ENCODE measurements around the gene SLC18A2. TPM values are rescaled to one million over a fixed set of nuclear protein-coding genes. Genes with fewer than 3 reads are reported as not detected.

Gene SLC18A2
- total and polyA plus RNA-seq, 2 experiments from 2014 or later = 0.42 to 1.0 TPM

DNA sequence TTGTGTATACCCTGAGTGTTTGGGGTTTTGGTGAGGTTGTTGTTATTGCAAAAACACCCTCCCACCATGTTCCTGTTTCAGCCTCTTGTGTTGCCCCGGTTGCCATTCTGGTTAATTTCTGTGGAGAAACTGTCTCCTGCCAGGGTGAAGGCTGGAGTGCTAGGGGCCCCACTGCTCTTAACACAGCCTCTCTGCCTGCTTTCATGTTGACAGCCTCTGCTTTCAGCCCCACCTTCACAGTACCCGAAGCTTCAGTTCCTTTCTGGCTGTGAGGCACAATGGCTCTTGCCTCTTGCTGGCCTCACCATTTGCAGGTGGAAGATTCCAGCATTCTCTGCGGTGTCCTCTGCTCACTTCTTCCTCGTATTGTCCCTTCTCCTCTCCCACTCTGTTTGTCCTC, 19.2 kb downstream of the SLC18A2 start:
- Histone ChIP-seq H3K27me3 (no peaks in the 10 kb centered on the region), H3K36me3 (no peaks in the 10 kb centered on the region), H3K9me3 (ENCODE audit: low read depth) (no peaks in the 10 kb centered on the region), H3K27ac (no peak overlapping the region), H3K4me1 (ENCODE audit: low read depth) (peaks cover 20% of the 10 kb centered on the region), H3K4me3 (no peak overlapping the region)
- TF ChIP-seq, protein P1, sequence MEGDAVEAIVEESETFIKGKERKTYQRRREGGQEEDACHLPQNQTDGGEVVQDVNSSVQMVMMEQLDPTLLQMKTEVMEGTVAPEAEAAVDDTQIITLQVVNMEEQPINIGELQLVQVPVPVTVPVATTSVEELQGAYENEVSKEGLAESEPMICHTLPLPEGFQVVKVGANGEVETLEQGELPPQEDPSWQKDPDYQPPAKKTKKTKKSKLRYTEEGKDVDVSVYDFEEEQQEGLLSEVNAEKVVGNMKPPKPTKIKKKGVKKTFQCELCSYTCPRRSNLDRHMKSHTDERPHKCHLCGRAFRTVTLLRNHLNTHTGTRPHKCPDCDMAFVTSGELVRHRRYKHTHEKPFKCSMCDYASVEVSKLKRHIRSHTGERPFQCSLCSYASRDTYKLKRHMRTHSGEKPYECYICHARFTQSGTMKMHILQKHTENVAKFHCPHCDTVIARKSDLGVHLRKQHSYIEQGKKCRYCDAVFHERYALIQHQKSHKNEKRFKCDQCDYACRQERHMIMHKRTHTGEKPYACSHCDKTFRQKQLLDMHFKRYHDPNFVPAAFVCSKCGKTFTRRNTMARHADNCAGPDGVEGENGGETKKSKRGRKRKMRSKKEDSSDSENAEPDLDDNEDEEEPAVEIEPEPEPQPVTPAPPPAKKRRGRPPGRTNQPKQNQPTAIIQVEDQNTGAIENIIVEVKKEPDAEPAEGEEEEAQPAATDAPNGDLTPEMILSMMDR (IDR thresholded peaks at IDR 0.05; ENCODE audit: low read depth, low read length) = no peak
- DNase-seq (ENCODE audit: low read depth in 1 of 2, low spot score in 1 of 2) = peak in 1 of 2 donors; percentile 77

DNA sequence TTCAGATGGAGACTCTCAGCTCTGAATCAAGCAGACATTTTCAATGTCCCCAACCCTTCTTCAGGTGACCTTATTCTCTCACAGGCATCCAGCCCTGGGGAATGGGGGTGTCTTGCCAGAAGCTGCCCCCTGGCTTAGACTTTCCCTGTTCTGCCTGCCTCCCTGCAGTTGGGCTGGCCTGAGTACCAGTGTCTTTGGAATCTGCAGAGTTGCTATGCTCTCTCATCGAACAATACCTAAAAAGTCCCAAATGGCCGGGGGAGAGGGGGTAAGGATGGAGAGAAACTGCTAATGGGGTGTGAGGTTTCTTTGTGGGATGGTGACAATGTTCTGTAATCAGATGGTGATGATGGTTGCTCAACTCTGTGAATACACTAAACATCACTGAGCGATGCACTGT, 20.6 kb downstream of the SLC18A2 start:
- no peak overlapping the region for H3K4me3 ChIP-seq
- TF ChIP-seq, protein P1 (IDR thresholded peaks at IDR 0.05; ENCODE audit: low read depth, low read length) = no peak
- no peak overlapping the region for H3K27ac ChIP-seq
- DNase-seq (ENCODE audit: low read depth in 1 of 2, low spot score in 1 of 2) = no peak
- peaks cover 20% of the 10 kb centered on the region for H3K4me1 ChIP-seq (ENCODE audit: low read depth)
- no peaks in the 10 kb centered on the region for H3K9me3 ChIP-seq (ENCODE audit: low read depth)
- H3K36me3 ChIP-seq = no peaks in the 10 kb centered on the region
- no peaks in the 10 kb centered on the region for H3K27me3 ChIP-seq

DNA sequence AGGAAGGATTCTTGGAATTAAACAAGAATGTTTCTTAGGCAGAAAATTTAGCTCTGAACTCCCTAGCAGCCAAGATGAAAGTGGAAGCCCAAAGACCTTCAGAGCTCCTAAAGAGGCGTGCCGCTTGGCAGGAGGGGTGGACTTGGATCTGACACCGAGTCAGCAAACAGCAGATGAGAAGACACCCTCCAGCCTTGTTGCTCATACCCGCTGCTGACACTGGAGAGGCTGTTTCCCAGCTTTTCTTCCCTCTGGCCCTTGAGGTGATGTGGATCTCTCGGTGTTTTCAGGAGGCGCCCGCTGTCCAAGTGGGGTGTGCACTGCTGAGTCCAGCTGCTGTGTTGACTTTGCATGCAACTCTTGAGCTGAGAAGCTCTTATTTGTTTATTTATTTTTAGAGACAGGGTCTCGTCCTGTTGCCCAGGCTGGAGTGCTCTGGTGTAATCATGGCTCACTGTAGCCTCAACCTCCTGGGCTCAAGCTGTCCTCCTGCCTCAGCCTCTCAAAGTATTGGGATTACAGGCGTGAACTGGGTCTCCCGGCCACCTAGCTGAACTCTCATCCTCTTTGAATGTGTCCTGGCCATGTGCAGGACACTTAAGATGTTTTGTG, 21.5 kb downstream of the SLC18A2 start:
- Histone ChIP-seq H3K27ac (no peak overlapping the region), H3K9me3 (ENCODE audit: low read depth) (no peaks in the 10 kb centered on the region), H3K27me3 (no peaks in the 10 kb centered on the region), H3K4me1 (ENCODE audit: low read depth) (peaks cover 20% of the 10 kb centered on the region), H3K36me3 (no peaks in the 10 kb centered on the region), H3K4me3 (no peak overlapping the region)
- DNase-seq (ENCODE audit: low read depth in 1 of 2, low spot score in 1 of 2) = no peak
- TF ChIP-seq, protein P1 (IDR thresholded peaks at IDR 0.05; ENCODE audit: low read depth, low read length) = no peak

DNA sequence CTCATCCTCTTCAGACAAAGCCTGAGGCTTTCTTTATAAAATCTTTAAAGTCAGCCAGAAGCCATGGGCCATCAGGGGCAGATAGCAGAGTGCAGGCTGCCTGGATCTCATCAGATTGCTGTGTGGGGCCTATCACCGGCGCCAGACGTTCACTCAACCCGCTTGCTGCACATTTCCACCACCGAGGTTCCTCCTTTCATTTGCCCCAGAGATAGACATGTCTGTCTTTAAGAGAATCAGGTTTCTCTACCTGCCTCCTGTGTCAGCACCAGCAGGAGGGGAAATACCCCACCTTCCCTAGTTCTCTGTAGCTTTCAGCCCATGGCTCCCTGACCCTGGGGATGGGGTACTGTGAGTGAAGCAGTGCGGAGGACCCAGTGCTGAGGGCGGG, 22.0 kb downstream of the SLC18A2 start:
- TF ChIP-seq, protein P1 (IDR thresholded peaks at IDR 0.05; ENCODE audit: low read depth, low read length) = no peak
- Histone ChIP-seq H3K36me3 (no peaks in the 10 kb centered on the region), H3K4me1 (ENCODE audit: low read depth) (peaks cover 20% of the 10 kb centered on the region), H3K27me3 (no peaks in the 10 kb centered on the region), H3K4me3 (no peak overlapping the region), H3K27ac (no peak overlapping the region), H3K9me3 (ENCODE audit: low read depth) (no peaks in the 10 kb centered on the region)
- no peak for DNase-seq (ENCODE audit: low read depth in 1 of 2, low spot score in 1 of 2)

DNA sequence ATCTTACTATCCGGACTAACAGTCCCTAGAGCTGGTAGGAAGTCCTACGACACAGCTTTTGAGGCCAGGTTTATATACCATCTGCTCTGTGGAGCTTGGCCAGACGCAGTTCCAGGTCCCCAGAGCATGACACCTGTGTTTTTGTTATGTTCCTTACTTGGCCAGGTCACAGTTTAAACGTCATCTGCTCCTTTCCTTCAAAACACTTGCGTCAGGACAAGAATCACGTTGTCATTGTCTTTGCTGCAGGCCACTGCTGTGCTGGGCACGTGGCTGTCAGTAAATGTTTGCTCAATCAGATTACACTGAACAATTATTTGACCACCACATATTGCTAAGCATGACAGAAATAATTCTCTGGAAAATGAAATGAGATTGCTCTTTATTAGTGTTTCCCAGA, 23.9 kb downstream of the SLC18A2 start:
- Histone ChIP-seq H3K27ac (no peak overlapping the region), H3K36me3 (no peaks in the 10 kb centered on the region), H3K27me3 (no peaks in the 10 kb centered on the region), H3K4me1 (ENCODE audit: low read depth) (peaks cover 17% of the 10 kb centered on the region), H3K9me3 (ENCODE audit: low read depth) (no peaks in the 10 kb centered on the region), H3K4me3 (no peak overlapping the region)
- TF ChIP-seq, protein P1 (IDR thresholded peaks at IDR 0.05; ENCODE audit: low read depth, low read length) = no peak
- no peak for DNase-seq (ENCODE audit: low read depth in 1 of 2, low spot score in 1 of 2)

Data from cardiac muscle cell (in vitro differentiated cells and primary cell).